Choroid plexus epithelial cell (primary cell): ENCODE measurements around the gene EEF1AKMT4.

Source experiments
- DNase-seq: peaks from one replicate; pipeline ENCODE4 v3.0.0-alpha.2; 2010; ENCODE audit warnings: low read depth
- H3K4me3 ChIP-seq: 2 replicates; pipeline ENCODE4 v1.5.1; 2011; ENCODE audit warnings: low read depth, mild to moderate bottlenecking, control low read depth, low read length, moderate library complexity
- TF ChIP-seq, protein P1 (sequence below): conservative IDR thresholded peaks from 2 replicates; pipeline ENCODE4 v1.5.1; 2011; ENCODE audit warnings: low read depth, mild to moderate bottlenecking, control low read depth, inconsistent platforms, low read length, moderate library complexity

Gene EEF1AKMT4

DNA sequence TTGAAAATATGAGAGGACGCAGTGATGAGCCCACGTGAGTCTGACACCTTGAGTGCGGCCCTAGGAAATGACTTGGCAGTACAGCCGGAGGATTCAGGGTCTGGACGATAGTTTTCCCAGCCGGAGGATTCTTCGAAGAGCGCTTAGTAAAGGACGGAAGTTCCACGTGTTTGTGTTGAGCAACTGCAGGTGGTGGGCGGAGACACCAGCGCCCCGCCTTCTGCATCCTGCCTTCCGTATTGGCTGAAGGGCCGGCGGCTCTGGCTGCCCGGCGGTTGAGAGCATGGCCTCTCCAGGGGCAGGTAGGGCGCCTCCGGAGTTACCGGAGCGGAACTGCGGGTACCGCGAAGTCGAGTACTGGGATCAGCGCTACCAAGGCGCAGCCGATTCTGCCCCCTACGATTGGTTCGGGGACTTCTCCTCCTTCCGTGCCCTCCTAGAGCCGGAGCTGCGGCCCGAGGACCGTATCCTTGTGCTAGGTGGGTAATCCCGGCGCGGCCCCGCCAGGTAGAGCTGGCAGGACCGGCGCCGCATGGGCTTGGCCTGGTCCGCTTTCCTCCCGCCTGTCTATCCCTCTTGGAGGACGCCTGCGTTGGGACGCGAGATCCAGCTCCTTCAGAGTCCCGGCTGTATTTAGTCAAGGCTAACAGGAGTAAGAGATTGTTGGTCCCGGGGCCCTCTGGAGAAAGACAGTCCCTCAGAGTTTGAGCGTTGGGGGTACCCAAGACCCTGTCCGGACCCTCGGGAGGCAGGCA is at the start of gene EEF1AKMT4:
EEF1AKMT4 (plus strand) TSS at position 261 of the 755 bp plus-strand sequence; CDS start at position 284, 23 bp downstream.
- DNase-seq = peak; percentile 99
- peak within 1 kb of the TSS; percentile 99 for H3K4me3 ChIP-seq
- TF ChIP-seq, protein P1, sequence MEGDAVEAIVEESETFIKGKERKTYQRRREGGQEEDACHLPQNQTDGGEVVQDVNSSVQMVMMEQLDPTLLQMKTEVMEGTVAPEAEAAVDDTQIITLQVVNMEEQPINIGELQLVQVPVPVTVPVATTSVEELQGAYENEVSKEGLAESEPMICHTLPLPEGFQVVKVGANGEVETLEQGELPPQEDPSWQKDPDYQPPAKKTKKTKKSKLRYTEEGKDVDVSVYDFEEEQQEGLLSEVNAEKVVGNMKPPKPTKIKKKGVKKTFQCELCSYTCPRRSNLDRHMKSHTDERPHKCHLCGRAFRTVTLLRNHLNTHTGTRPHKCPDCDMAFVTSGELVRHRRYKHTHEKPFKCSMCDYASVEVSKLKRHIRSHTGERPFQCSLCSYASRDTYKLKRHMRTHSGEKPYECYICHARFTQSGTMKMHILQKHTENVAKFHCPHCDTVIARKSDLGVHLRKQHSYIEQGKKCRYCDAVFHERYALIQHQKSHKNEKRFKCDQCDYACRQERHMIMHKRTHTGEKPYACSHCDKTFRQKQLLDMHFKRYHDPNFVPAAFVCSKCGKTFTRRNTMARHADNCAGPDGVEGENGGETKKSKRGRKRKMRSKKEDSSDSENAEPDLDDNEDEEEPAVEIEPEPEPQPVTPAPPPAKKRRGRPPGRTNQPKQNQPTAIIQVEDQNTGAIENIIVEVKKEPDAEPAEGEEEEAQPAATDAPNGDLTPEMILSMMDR = peak; percentile 57

DNA sequence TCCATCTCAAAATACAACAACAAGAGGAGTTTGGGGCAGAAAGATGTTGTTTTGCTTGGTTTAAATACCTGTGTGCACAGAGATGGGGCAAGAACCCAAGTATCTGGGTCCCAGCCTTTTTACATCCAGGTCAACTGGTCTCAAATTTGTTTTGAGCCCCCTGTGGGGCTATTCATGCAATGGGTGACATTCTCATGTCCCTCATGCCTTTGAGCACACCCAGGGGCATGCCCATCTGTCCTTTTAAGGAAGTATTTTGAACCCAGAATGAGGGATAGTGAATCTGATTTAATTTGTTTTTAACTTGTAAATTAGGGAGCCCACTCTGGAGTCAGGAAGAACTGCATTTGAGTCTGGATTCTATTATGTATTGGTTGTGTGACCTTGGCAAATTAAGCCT is 48.6 kb upstream of the EEF1AKMT4 start:
- no peak overlapping the region for H3K4me3 ChIP-seq
- no peak for DNase-seq
- TF ChIP-seq, protein P1 = no peak

DNA sequence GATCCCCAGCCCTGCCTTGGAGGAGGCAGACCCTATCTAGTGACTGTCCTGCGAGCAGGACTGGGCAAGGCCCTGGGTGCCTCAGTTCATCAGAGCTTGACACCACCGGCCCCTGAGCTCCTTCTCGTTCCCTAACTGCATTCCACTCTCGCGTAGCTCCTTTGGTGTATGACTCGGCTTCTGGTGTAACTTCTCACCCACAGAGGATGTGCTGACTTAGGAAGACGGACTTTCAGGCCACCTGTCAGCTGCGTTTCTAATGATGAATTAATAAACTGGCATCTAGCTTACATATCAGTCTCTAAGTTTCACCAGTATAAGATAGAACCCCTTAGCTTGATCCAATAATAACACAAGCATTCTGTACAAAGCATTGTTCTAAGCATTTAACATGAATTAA is 45.9 kb upstream of the EEF1AKMT4 start:
- no peak overlapping the region for H3K4me3 ChIP-seq
- TF ChIP-seq, protein P1 = no peak
- no peak for DNase-seq

DNA sequence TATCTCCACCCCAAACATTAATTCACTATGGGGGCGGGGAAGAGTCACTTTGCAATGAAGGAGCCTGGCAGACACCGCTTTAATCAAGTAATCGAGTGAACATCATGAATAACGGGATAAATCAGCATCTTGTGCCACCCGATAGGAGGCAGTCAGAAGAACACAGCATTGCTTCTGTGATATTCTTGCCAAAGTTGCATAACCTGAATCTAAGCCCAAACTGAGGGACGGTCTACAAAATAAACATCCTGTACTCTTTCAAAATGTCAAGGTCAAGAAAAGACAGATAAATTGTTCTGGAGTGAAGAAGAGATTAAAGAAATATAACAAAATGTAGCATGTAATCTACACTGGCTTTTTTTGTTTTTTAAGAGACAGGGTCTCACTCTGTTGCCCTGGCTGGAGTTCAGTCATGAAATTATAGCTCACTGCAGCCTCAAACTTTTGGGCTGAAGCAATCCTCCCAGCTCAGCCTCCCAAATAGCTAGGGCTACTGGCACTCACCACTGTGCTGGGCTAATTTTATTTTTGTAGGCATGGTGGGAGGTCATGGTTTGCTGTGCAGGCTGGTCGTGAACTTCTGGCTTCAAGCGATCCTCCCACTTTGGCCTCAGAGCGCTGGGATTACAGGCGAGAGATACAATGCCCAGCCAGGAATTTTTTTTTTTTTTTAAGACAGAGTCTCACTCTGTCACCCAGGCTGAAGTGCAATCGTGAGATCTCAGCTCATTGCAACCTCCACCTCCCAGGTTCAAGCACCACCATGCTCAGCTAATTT is 40.1 kb upstream of the EEF1AKMT4 start:
- DNase-seq = peak; percentile 35
- no peak overlapping the region for H3K4me3 ChIP-seq
- TF ChIP-seq, protein P1 = no peak

DNA sequence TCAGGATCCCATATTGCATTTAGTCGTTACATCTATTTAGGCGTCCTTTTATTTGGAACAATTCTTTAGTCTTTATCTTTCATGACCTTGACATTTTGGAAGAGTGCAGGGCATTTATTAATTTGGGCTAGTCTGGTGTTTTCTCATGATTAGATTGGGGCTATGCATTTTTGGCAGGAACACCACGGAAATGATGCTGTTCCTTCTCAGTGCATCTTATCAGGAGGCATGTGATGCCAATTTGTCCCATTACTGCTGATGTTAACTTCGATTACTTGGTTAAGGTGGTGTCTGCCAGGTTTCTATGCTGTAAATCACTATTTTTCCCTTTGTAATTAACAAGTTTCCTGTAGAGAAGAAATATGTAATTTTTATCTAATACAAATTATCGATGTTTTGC is 38.2 kb upstream of the EEF1AKMT4 start:
- no peak overlapping the region for H3K4me3 ChIP-seq
- no peak for DNase-seq
- TF ChIP-seq, protein P1 = no peak

DNA sequence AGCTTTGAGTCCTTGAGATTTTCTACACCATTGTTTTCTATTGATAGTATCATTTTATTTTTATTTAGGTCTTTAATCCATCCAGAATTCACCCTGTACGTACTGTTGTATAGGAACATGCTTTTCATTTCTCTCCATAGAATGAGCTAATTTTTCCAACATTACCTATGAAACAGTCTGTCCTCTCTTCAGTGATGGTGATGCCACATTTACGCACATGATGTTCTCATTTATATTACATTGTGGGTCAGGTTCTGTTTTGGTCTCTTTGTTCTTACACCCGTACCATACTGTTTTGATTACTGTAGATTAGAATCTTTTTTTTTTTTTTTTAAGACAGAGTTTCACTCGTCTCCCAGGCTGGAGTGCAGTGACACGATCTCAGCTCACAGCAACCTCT is 37.8 kb upstream of the EEF1AKMT4 start:
- no peak overlapping the region for H3K4me3 ChIP-seq
- TF ChIP-seq, protein P1 = no peak
- DNase-seq = no peak
